ENCODE measurements around the gene EFCAB11.

- TF ChIP-seq CTCF (IDR thresholded peaks at IDR 0.05) (peak; percentile 21 to 81 (median 75)), POLR2A (IDR thresholded peaks at IDR 0.05) (no peak)
Measured at GRCh38 chr14:89973234-89973823, 18.8 kb upstream of the EFCAB11 start.
